Neural cell (in vitro differentiated cells): ENCODE data around the gene IFT80. TPM values are rescaled to one million over a fixed set of nuclear protein-coding genes. Genes with fewer than 3 reads are reported as not detected.

ENCODE experiments used
- H2AFZ ChIP-seq: fragments of 200-600, 300-800 bp; sonication (generic), shearing (Covaris generic); 2 replicates; pipeline ENCODE4 v1.6.0; 2014; ENCODE audit warnings: low read depth, mild to moderate bottlenecking, antibody characterized with exemption, low read length, moderate library complexity
- H3F3A ChIP-seq: fragments of 200-600 bp; shearing (Covaris generic); 2 replicates; pipeline ENCODE4 v1.6.1; 2016; ENCODE audit warnings: mild to moderate bottlenecking, moderate library complexity, mixed read lengths, antibody characterized with exemption, low read length; ENCODE audit not compliant: insufficient read depth, poor library complexity, severe bottlenecking
- H3K27ac ChIP-seq: fragments of 200-600, 300-800 bp; sonication (generic), shearing (Covaris generic); 2 replicates; pipeline ENCODE4 v1.5.1; 2014; ENCODE audit warnings: mild to moderate bottlenecking, low read length, moderate library complexity
- H3K27me3 ChIP-seq: fragments of 300-800, 200-600 bp; sonication (generic), shearing (Covaris generic); 2 replicates; pipeline ENCODE4 v1.6.0; 2014; ENCODE audit warnings: mild to moderate bottlenecking, low read depth, low read length, moderate library complexity; ENCODE audit not compliant: insufficient read depth
- H3K36me3 ChIP-seq: fragments of 300-800, 200-600 bp; sonication (generic), shearing (Covaris generic); 2 replicates; pipeline ENCODE4 v1.5.1; 2014; ENCODE audit warnings: mild to moderate bottlenecking, antibody characterized with exemption, low read length, moderate library complexity; ENCODE audit not compliant: insufficient read depth
- H3K4me2 ChIP-seq: fragments of 300-800, 200-600 bp; sonication (generic), shearing (Covaris generic); 2 replicates; pipeline ENCODE4 v1.6.0; 2014; ENCODE audit warnings: mild to moderate bottlenecking, low read length
- H3K4me3 ChIP-seq: fragments of 300-800, 200-600 bp; sonication (generic), shearing (Covaris generic); 2 replicates; pipeline ENCODE4 v1.5.1; 2014; ENCODE audit warnings: mild to moderate bottlenecking, low read length, moderate library complexity
- H3K79me2 ChIP-seq: fragments of 200-600 bp; shearing (Covaris generic); replicated peaks from 2 replicates; pipeline ENCODE4 v1.6.0; 2014; ENCODE audit warnings: mild to moderate bottlenecking, low read length, moderate library complexity; ENCODE audit not compliant: insufficient read depth
- H3K9ac ChIP-seq: fragments of 300-800, 200-600 bp; sonication (generic), shearing (Covaris generic); 2 replicates; pipeline ENCODE4 v1.6.1; 2016; ENCODE audit warnings: mild to moderate bottlenecking, low read length, mixed read lengths
- H3K9me2 ChIP-seq: fragments of 200-600 bp; shearing (Covaris generic); 2 replicates; pipeline ENCODE4 v1.6.1; 2016; ENCODE audit warnings: mild to moderate bottlenecking, low read length, mixed read lengths; ENCODE audit not compliant: insufficient read depth
- H3K9me3 ChIP-seq: fragments of 200-600, 300-800 bp; sonication (generic), shearing (Covaris generic); 2 replicates; pipeline ENCODE4 v1.6.1; 2016; ENCODE audit warnings: mild to moderate bottlenecking, mixed run types, low read length, moderate library complexity, mixed read lengths
- H4K20me1 ChIP-seq: fragments of 200-600 bp; shearing (Covaris generic); 2 replicates; pipeline ENCODE4 v1.6.1; 2016; ENCODE audit warnings: mild to moderate bottlenecking, mixed run types; ENCODE audit not compliant: insufficient read depth
- CTCF ChIP-seq: fragments of 450-650 bp; IDR thresholded peaks from 2 replicates; pipeline ENCODE4 v1.5.1; 2014; ENCODE audit warnings: antibody characterized with exemption, mild to moderate bottlenecking, moderate library complexity; ENCODE audit not compliant: poor library complexity, severe bottlenecking
- EP300 ChIP-seq: fragments of 450-650 bp; conservative IDR thresholded peaks from 2 replicates; pipeline ENCODE4 v1.6.1; 2014; ENCODE audit warnings: antibody characterized with exemption, mild to moderate bottlenecking, moderate library complexity; ENCODE audit not compliant: poor library complexity, severe bottlenecking
- EZH2 ChIP-seq: fragments of 200-600, 300-800 bp; shearing (Covaris generic), sonication (generic); IDR thresholded peaks from 2 replicates; pipeline ENCODE4 v1.6.1; 2014; ENCODE audit warnings: antibody characterized with exemption, low read length, borderline replicate concordance, mild to moderate bottlenecking; ENCODE audit not compliant: insufficient read depth, poor library complexity, severe bottlenecking
- MXI1 ChIP-seq: fragments of 450-650 bp; conservative IDR thresholded peaks from 2 replicates; pipeline ENCODE4 v1.6.1; 2014; ENCODE audit warnings: antibody characterized with exemption, mild to moderate bottlenecking; ENCODE audit not compliant: poor library complexity, severe bottlenecking
- POLR2AphosphoS5 ChIP-seq: IDR thresholded peaks from 2 replicates; pipeline ENCODE4 v1.6.1; 2012
- RAD21 ChIP-seq: fragments of 450-650 bp; conservative IDR thresholded peaks from 2 replicates; pipeline ENCODE4 v1.6.1; 2014; ENCODE audit warnings: antibody characterized with exemption, mild to moderate bottlenecking, moderate library complexity
- REST ChIP-seq: IDR thresholded peaks from 2 replicates; pipeline ENCODE4 v1.6.1; 2012; ENCODE audit warnings: borderline replicate concordance
- SMC3 ChIP-seq: fragments of 450-650 bp; conservative IDR thresholded peaks from 2 replicates; pipeline ENCODE4 v1.6.1; 2014; ENCODE audit warnings: antibody characterized with exemption, mild to moderate bottlenecking, moderate library complexity; ENCODE audit not compliant: poor library complexity
- TAF1 ChIP-seq: IDR thresholded peaks from 2 replicates; pipeline ENCODE4 v1.6.1; 2012; ENCODE audit warnings: low read depth
- polyA plus RNA-seq: library from polyadenylated mRNA; depleted of rRNA; stranded (reverse); fragments of >200 nt; gene quantifications from 2 replicates; pipeline ENCODE4 v1.2.3, GENCODE V29; 2014

Gene IFT80
- polyA plus RNA-seq, 1 donor from 2014 or later: 59.9 TPM

GRCh38 chr3:160437083-160437455 lies 38.0 kb upstream of the IFT80 start:
- Histone ChIP-seq H3K27ac (no peak overlapping the region), H3K4me3 (no peak overlapping the region), H4K20me1 (no peaks in the 10 kb centered on the region), H3F3A (no peaks in the 10 kb centered on the region), H3K79me2 (peaks cover 12% of the 10 kb centered on the region), H3K36me3 (no peaks in the 10 kb centered on the region), H3K9me2 (no peaks in the 10 kb centered on the region), H3K9me3 (no peaks in the 10 kb centered on the region), H3K4me2 (no peak overlapping the region), H3K9ac (no peak overlapping the region), H3K27me3 (no peaks in the 10 kb centered on the region), H2AFZ (no peak overlapping the region)
- no peak for TF ChIP-seq MXI1

- Histone ChIP-seq H3K9me3 (no peaks in the 10 kb centered on the region), H3K9ac (no peak overlapping the region), H3K4me2 (no peak overlapping the region), H4K20me1 (no peaks in the 10 kb centered on the region), H2AFZ (no peak overlapping the region), H3K27ac (no peak overlapping the region), H3K36me3 (no peaks in the 10 kb centered on the region), H3K79me2 (peaks cover 6% of the 10 kb centered on the region), H3K27me3 (no peaks in the 10 kb centered on the region), H3F3A (no peaks in the 10 kb centered on the region), H3K4me3 (no peak overlapping the region), H3K9me2 (no peaks in the 10 kb centered on the region)
- TF ChIP-seq EP300 (no peak), RAD21 (no peak), SMC3 (no peak), REST (no peak), EZH2 (no peak), CTCF (no peak), MXI1 (no peak), POLR2AphosphoS5 (no peak), TAF1 (no peak)
These were observed 36.7 kb upstream of the IFT80 start for GRCh38 chr3:160435747-160436146.

GRCh38 chr3:160435095-160435494 lies 36.1 kb upstream of the IFT80 start:
- Histone ChIP-seq H3K27ac (no peak overlapping the region), H3K9me2 (no peaks in the 10 kb centered on the region), H3K4me2 (no peak overlapping the region), H3K79me2 (peaks cover 6% of the 10 kb centered on the region), H3K27me3 (no peaks in the 10 kb centered on the region), H3K4me3 (no peak overlapping the region), H2AFZ (no peak overlapping the region), H4K20me1 (no peaks in the 10 kb centered on the region), H3K36me3 (no peaks in the 10 kb centered on the region), H3F3A (no peaks in the 10 kb centered on the region), H3K9me3 (no peaks in the 10 kb centered on the region), H3K9ac (no peak overlapping the region)
- TF ChIP-seq EP300 (no peak), POLR2AphosphoS5 (no peak), SMC3 (no peak), RAD21 (no peak), EZH2 (no peak), REST (no peak), CTCF (no peak)
